Ovary (tissue), 3 donors: Measurements from ENCODE around the gene KLK10.

ENCODE experiments used
- EP300 ChIP-seq: sonication (generic); formaldehyde crosslinking; IDR thresholded peaks from one replicate; pipeline ENCODE4 v1.6.1; 2017; ENCODE audit warnings: antibody characterized with exemption
- POLR2A ChIP-seq: fragments of 450-650 bp; IDR thresholded peaks from one replicate; pipeline ENCODE4 v1.6.1; 2017; ENCODE audit warnings: antibody characterized with exemption, mild to moderate bottlenecking, moderate library complexity
- TF ChIP-seq, protein P1 (sequence below), 3 donors: fragments of 450-650 bp in 2 of 3; fragments of 200-600 bp in 1 of 3; IDR thresholded peaks; one replicate each; pipeline versions ENCODE4 v1.5.1 to v1.8.0; 2016 to 2022; ENCODE audit warnings: antibody characterized with exemption in 3 of 3, mild to moderate bottlenecking in 1 of 3
- donor health status: DM: no; HTN: no; CAD: no.

- TF ChIP-seq, protein P1, sequence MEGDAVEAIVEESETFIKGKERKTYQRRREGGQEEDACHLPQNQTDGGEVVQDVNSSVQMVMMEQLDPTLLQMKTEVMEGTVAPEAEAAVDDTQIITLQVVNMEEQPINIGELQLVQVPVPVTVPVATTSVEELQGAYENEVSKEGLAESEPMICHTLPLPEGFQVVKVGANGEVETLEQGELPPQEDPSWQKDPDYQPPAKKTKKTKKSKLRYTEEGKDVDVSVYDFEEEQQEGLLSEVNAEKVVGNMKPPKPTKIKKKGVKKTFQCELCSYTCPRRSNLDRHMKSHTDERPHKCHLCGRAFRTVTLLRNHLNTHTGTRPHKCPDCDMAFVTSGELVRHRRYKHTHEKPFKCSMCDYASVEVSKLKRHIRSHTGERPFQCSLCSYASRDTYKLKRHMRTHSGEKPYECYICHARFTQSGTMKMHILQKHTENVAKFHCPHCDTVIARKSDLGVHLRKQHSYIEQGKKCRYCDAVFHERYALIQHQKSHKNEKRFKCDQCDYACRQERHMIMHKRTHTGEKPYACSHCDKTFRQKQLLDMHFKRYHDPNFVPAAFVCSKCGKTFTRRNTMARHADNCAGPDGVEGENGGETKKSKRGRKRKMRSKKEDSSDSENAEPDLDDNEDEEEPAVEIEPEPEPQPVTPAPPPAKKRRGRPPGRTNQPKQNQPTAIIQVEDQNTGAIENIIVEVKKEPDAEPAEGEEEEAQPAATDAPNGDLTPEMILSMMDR (IDR thresholded peaks at IDR 0.05): no peak
- no peak for TF ChIP-seq EP300
- TF ChIP-seq POLR2A: no peak
Observed at GRCh38 chr19:51002542-51003311, 16.8 kb downstream of the KLK10 start.
